ENCODE data around the gene IFITM10.

GRCh38 chr11:1781593-1781975 lies 31.2 kb upstream of the IFITM10 start:
- TF ChIP-seq FOSL2 (IDR thresholded peaks at IDR 0.05; ENCODE audit: borderline replicate concordance, low read depth) (no peak), CTCF (IDR thresholded peaks at IDR 0.05) (no peak), JUND (IDR thresholded peaks at IDR 0.05) (no peak)

All from SK-N-SH (cell line).